Measurements from ENCODE around the gene TUBGCP2.

- no peak for TF ChIP-seq PKNOX1 (IDR thresholded peaks at IDR 0.05)
- no peak for TF ChIP-seq BHLHE40 (IDR thresholded peaks at IDR 0.05; ENCODE audit: borderline replicate concordance)
- no peak for TF ChIP-seq FOXA1 (IDR thresholded peaks at IDR 0.05)
These were observed 67.0 kb downstream of the TUBGCP2 start for GRCh38 chr10:133241501-133242205.
